PC-3 (cell line): ENCODE data around the gene SENP1.

Experiments used
- CTCF ChIP-seq: fragments of 300-600 bp; sonication (generic); conservative IDR thresholded peaks from 2 replicates; pipeline ENCODE4 v1.5.1; 2017; ENCODE audit warnings: antibody characterized with exemption, low read depth, mild to moderate bottlenecking, low read length
- EZH2 ChIP-seq: fragments of 300-600 bp; sonication (generic); IDR thresholded peaks from one replicate; pipeline ENCODE4 v1.6.1; 2017; ENCODE audit warnings: antibody characterized with exemption, mild to moderate bottlenecking, low read length; ENCODE audit not compliant: unreplicated experiment

- TF ChIP-seq CTCF (no peak), EZH2 (no peak)
Observed at GRCh38 chr12:48016373-48017020, 89.4 kb downstream of the SENP1 start.
